ENCODE measurements around the gene BCAS1. TPM values are rescaled to one million over a fixed set of nuclear protein-coding genes. Genes with fewer than 3 reads are reported as not detected.

Gene BCAS1
- total and polyA plus RNA-seq, 2 donors (not counting 3 experiments of a cell fraction or from before 2014, with no cell fraction given) = not detected

GRCh38 chr20:53901497-53902096 is 168.8 kb downstream of the BCAS1 start:
- no peaks in the 10 kb centered on the region for H4K20me1 ChIP-seq (replicated peaks; ENCODE audit: control insufficient read depth, extremely low read depth, insufficient read depth, low read length)
- no peaks in the 10 kb centered on the region for H3K9me3 ChIP-seq (replicated peaks; ENCODE audit: control insufficient read depth, insufficient read depth, low read length)
- BruUV-seq (replicated peaks) = no TSS peak
- no peak for FAIRE-seq
- ChIA-PET CTCF (interaction anchor here (0.9 to 5.9 kb wide), 14 partner anchors 10 to 322 kb away, joined by 3 to 73 read pairs (median 6); no protein-coding TSS in a partner anchor), POLR2A (interaction anchor here (0.6 to 2.3 kb wide), 4 partner anchors 14 to 413 kb away, joined by 3 to 7 read pairs (median 4); no protein-coding TSS in a partner anchor)
- H3K4me2 ChIP-seq (ENCODE audit: insufficient read depth, low read length) = peak overlapping the region; percentile 86
- peak; percentile 44 for DNase-seq (ENCODE audit: low read depth, low spot score)
- no peaks in the 10 kb centered on the region for H3K9me1 ChIP-seq (replicated peaks; ENCODE audit: control insufficient read depth, extremely low read depth, insufficient read depth, low read length)
- peak overlapping the region in 1 of 3 experiments; percentile 39 for H3K4me3 ChIP-seq (replicated peaks in 1 of 3; ENCODE audit: insufficient read depth in 1 of 3, low read depth in 1 of 3, low read length in 3 of 3)
- TF ChIP-seq POLR2A (IDR thresholded peaks at IDR 0.05; ENCODE audit: low read depth, low read length) (no peak), EZH2 (IDR thresholded peaks at IDR 0.05; ENCODE audit: borderline replicate concordance, low read depth, low read length, severe bottlenecking) (no peak), JUN (IDR thresholded peaks at IDR 0.05; ENCODE audit: borderline replicate concordance, insufficient read depth, insufficient read length, low read depth) (no peak), CTCF (IDR thresholded peaks at IDR 0.05; ENCODE audit: extremely low read depth in 1 of 2, insufficient read depth in 1 of 2, low read depth in 1 of 2, low read length in 2 of 2) (no peak), GATA2 (IDR thresholded peaks at IDR 0.05; ENCODE audit: insufficient read depth, insufficient read length, low read depth, low read length) (no peak), FOS (IDR thresholded peaks at IDR 0.05; ENCODE audit: borderline replicate concordance, insufficient read depth, low read length) (no peak), MYC (IDR thresholded peaks at IDR 0.05; ENCODE audit: low read depth, low read length) (no peak), MAX (IDR thresholded peaks at IDR 0.05; ENCODE audit: insufficient read depth, insufficient read length) (no peak), POLR2AphosphoS5 (IDR thresholded peaks at IDR 0.05; ENCODE audit: insufficient read depth, low read depth, low read length) (no peak)
- no peaks in the 10 kb centered on the region for H3K79me2 ChIP-seq (ENCODE audit: control insufficient read depth, insufficient read depth, low read length)
- peaks cover 50% of the 10 kb centered on the region for H3K4me1 ChIP-seq (ENCODE audit: control insufficient read depth, extremely low read depth, insufficient read depth, low read length)
- intact Hi-C loops (cut with micrococcal nuclease) = loop anchor here (1.0 kb wide), 1 partner anchor 14 kb away; no protein-coding TSS in a partner anchor
- H3K27ac ChIP-seq (ENCODE audit: insufficient read depth, low read depth, low read length) = peak overlapping the region; percentile 97
- H3K36me3 ChIP-seq (ENCODE audit: control insufficient read depth in 2 of 2, extremely low read depth in 1 of 2, insufficient read depth in 2 of 2, low read length in 2 of 2) = no peaks in the 10 kb centered on the region
- no peaks in the 10 kb centered on the region for H3K27me3 ChIP-seq (ENCODE audit: control insufficient read depth in 2 of 2, insufficient read depth in 2 of 2, low read length in 2 of 2)
- H3K9ac ChIP-seq (replicated peaks; ENCODE audit: extremely low read depth, insufficient read depth, low read length) = peak overlapping the region; percentile 84
- peak overlapping the region; percentile 62 for H2AFZ ChIP-seq (ENCODE audit: low read depth, low read length)
- dilution Hi-C loops (cut with MboI; ENCODE audit: extremely low pct_ligation_motif_present, low sequenced_read_pairs) = no loop called here
